ENCODE measurements around the gene SLC13A1. TPM values are rescaled to one million over a fixed set of nuclear protein-coding genes. Genes with fewer than 3 reads are reported as not detected.
A peak's percentile ranks its signal among the peaks of the same experiment; 100 is the strongest.
"Not testable (repeated sequence)": the region's sequence is repeated elsewhere in the genome, so short reads cannot be mapped to it uniquely, and the experiment has no call there.

The SLC13A1 gene
- polyA plus RNA-seq, 4 donors = 0.07 to 8.2 (median 0.22) TPM; not detected in 1

DNA sequence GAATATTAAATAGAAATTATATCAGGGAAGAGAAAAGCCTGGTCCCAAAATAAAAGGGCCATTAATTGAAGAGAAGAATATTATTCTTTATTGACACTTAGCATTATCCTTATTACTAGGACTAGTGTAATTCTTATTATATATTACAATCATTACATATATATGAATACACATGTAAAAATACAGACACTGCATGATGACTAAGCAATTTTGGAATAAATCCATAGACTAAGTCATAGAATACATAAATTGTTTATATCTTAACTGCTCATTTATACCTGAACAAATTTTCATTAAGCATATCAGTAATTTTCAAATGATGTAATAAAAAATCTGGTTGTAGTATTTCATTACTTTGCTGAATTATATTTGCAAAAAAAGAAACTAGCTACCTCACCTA, 29.7 kb upstream of the SLC13A1 start:
- peak; percentile 33 for FAIRE-seq
- no peaks in the 10 kb centered on the region for H3K4me1 ChIP-seq (ENCODE audit: control insufficient read depth in 3 of 3, insufficient read depth in 2 of 3, low read depth in 1 of 3, low read length in 2 of 3)
- no peak overlapping the region for H3K4me3 ChIP-seq (ENCODE audit: low read depth in 1 of 3, low read length in 3 of 3)

DNA sequence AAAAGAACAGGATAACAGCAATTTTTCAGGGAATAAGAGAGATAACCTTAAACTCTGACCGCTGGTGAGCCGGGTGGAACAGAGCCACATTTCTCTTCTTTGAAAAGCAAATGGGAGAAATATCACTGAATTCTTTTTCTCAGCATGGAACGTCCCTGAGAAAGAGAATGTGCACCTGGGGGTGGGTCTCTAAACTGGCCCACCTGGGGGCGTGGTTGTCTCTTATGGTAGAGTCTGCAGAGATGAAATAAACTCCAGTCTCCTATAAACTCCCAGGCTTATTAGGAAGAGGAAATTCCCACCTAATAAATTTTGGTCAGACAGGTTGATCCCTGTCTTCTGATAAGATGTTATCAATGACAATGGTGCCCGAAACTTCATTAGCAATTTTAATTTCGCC, 27.9 kb upstream of the SLC13A1 start:
- not testable (repeated sequence) for H3K4me1 ChIP-seq (ENCODE audit: control insufficient read depth in 3 of 3, insufficient read depth in 2 of 3, low read depth in 1 of 3, low read length in 2 of 3); H3K27ac ChIP-seq (ENCODE audit: low read depth in 1 of 3, low read length in 2 of 3); FAIRE-seq; H3K36me3 ChIP-seq (ENCODE audit: control insufficient read depth in 3 of 3, insufficient read depth in 2 of 3, low read depth in 1 of 3, low read length in 3 of 3); H3K4me3 ChIP-seq (ENCODE audit: low read depth in 1 of 3, low read length in 3 of 3); H3K9me3 ChIP-seq (ENCODE audit: control insufficient read depth in 2 of 2, insufficient read depth in 1 of 2, low read depth in 1 of 2, low read length in 1 of 2); H3K27me3 ChIP-seq (ENCODE audit: control insufficient read depth in 3 of 3, insufficient read depth in 3 of 3, low read length in 3 of 3); DNase-seq
- WGBS, 3 donors = 87 to 95% (median 89%) methylated on average over 6 of the region's 6 CpGs

More for the DNA sequence above, 29.7 kb upstream of the SLC13A1 start:
- H3K27me3 ChIP-seq (ENCODE audit: control insufficient read depth in 3 of 3, insufficient read depth in 3 of 3, low read length in 3 of 3) = no peaks in the 10 kb centered on the region
- H3K9me3 ChIP-seq (ENCODE audit: control insufficient read depth in 2 of 2, insufficient read depth in 1 of 2, low read depth in 1 of 2, low read length in 1 of 2) = peaks cover 0 to 3% of the 10 kb centered on the region in 2 donors
- no peaks in the 10 kb centered on the region for H3K36me3 ChIP-seq (ENCODE audit: control insufficient read depth in 3 of 3, insufficient read depth in 2 of 3, low read depth in 1 of 3, low read length in 3 of 3)
- H3K27ac ChIP-seq (ENCODE audit: low read depth in 1 of 3, low read length in 2 of 3) = no peak overlapping the region
- no peak for DNase-seq

DNA sequence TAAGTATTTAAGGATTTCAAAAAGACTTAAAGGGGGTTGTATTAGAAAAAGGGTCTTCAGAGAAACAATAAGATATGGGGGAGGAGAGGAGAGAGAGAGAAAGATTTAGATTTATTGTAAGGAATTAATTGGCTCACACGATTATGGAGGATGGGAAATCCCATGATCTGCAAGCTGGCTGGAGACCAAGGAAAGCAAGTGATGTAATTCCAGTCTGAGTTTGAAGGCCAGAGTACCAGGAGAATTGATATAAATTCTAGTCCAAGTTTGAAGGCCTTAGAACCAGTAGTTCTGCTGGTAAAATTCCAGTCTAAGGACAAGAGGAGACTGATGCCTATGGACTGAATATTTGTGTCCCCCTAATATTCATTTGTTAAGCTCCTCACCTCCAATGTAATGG, 20.6 kb upstream of the SLC13A1 start:
- Histone ChIP-seq H3K4me1 (ENCODE audit: control insufficient read depth in 3 of 3, insufficient read depth in 2 of 3, low read depth in 1 of 3, low read length in 2 of 3) (no peaks in the 10 kb centered on the region), H3K27ac (ENCODE audit: low read depth in 1 of 3, low read length in 2 of 3) (no peak overlapping the region), H3K27me3 (ENCODE audit: control insufficient read depth in 3 of 3, insufficient read depth in 3 of 3, low read length in 3 of 3) (no peaks in the 10 kb centered on the region), H3K4me3 (ENCODE audit: low read depth in 1 of 3, low read length in 3 of 3) (no peak overlapping the region), H3K36me3 (ENCODE audit: control insufficient read depth in 3 of 3, insufficient read depth in 2 of 3, low read depth in 1 of 3, low read length in 3 of 3) (no peaks in the 10 kb centered on the region), H3K9me3 (ENCODE audit: control insufficient read depth in 2 of 2, insufficient read depth in 1 of 2, low read depth in 1 of 2, low read length in 1 of 2) (peaks cover 0 to under 1% of the 10 kb centered on the region in 2 donors)
- FAIRE-seq (no peak), DNase-seq (no peak)
- WGBS, 3 donors = 40 to 52% (median 41%) methylated on average over 1 of the region's 1 CpG

DNA sequence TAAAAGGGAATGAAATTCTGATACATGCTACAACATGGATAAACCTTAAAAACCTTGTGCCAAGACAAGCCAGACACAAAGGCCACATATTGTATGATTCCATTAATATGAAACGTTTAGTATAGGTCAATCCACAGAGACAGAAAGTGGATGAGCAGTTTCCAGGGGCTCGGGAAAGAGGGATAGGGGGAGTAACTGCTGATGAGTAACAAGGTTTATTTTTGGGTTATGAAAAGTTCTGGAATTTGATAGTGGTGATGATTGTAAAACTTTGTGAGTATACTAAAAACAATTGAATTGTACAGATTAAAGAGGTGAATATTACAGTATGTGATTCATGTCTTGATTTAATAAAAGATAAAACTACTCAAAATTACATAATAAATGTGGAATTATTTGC, 19.1 kb upstream of the SLC13A1 start:
- FAIRE-seq (no peak), DNase-seq (no peak)
- 52 to 68% (median 65%) methylated on average over 2 of the region's 2 CpGs for WGBS, 3 donors
- H3K9me3 ChIP-seq (ENCODE audit: control insufficient read depth in 2 of 2, insufficient read depth in 1 of 2, low read depth in 1 of 2, low read length in 1 of 2) = peaks cover 0 to 6% of the 10 kb centered on the region in 2 donors
- no peaks in the 10 kb centered on the region for H3K27me3 ChIP-seq (ENCODE audit: control insufficient read depth in 3 of 3, insufficient read depth in 3 of 3, low read length in 3 of 3)
- no peak overlapping the region for H3K4me3 ChIP-seq (ENCODE audit: low read depth in 1 of 3, low read length in 3 of 3)
- no peaks in the 10 kb centered on the region for H3K4me1 ChIP-seq (ENCODE audit: control insufficient read depth in 3 of 3, insufficient read depth in 2 of 3, low read depth in 1 of 3, low read length in 2 of 3)
- no peak overlapping the region for H3K27ac ChIP-seq (ENCODE audit: low read depth in 1 of 3, low read length in 2 of 3)
- no peaks in the 10 kb centered on the region for H3K36me3 ChIP-seq (ENCODE audit: control insufficient read depth in 3 of 3, insufficient read depth in 2 of 3, low read depth in 1 of 3, low read length in 3 of 3)

DNA sequence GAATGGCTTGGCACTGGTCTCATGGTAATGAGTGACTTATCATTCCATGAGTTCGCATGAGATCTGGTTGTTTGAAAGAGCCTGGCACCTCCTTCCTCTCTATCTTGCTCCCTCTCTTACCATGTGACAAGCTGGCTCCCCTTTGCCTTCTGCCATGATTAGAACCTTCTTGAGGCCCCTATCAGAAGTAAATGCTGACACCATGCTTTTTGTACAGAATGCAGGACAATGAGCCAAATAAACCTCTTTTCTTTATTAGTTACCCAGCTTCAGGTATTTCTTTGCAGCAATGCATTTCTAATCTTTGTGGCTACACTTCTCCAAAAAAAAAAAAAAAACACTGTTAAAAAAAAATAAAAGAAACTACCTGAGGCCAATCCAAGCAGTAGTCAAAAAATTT, 17.1 kb upstream of the SLC13A1 start:
- H3K27ac ChIP-seq (ENCODE audit: low read depth in 1 of 3, low read length in 2 of 3) = no peak overlapping the region

DNA sequence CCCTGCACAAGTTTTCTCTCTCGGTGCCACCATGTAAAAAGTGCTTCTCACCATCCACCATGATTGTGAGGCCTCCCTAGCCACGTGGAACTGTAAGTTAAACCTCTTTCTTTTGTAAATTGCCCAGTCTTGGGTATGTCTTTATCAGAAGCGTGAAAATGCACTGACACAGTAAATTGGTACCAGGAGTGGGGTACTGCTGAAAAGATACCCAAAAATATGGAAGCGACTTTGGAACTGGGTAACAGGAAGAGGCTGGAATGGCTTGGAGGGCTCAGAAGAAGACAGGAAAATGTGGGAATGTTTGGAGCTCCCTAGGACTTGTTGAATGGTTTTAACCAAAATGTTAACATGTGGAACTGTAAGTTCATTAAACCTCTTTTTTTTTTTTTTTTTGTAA, 15.6 kb upstream of the SLC13A1 start:
- Histone ChIP-seq H3K36me3 (ENCODE audit: control insufficient read depth in 3 of 3, insufficient read depth in 2 of 3, low read depth in 1 of 3, low read length in 3 of 3) (no peaks in the 10 kb centered on the region), H3K27me3 (ENCODE audit: control insufficient read depth in 3 of 3, insufficient read depth in 3 of 3, low read length in 3 of 3) (no peaks in the 10 kb centered on the region), H3K4me1 (ENCODE audit: control insufficient read depth in 3 of 3, insufficient read depth in 2 of 3, low read depth in 1 of 3, low read length in 2 of 3) (peaks cover 0 to 2% (median 2%) of the 10 kb centered on the region in 3 donors), H3K27ac (ENCODE audit: low read depth in 1 of 3, low read length in 2 of 3) (no peak overlapping the region), H3K9me3 (ENCODE audit: control insufficient read depth in 2 of 2, insufficient read depth in 1 of 2, low read depth in 1 of 2, low read length in 1 of 2) (peaks cover 0 to 11% of the 10 kb centered on the region in 2 donors), H3K4me3 (ENCODE audit: low read depth in 1 of 3, low read length in 3 of 3) (no peak overlapping the region)
- WGBS, 3 donors = 81 to 88% (median 85%) methylated on average over 4 of the region's 4 CpGs
- FAIRE-seq = no peak
- DNase-seq = no peak

More for the DNA sequence above, 17.1 kb upstream of the SLC13A1 start:
- no peaks in the 10 kb centered on the region for H3K4me1 ChIP-seq (ENCODE audit: control insufficient read depth in 3 of 3, insufficient read depth in 2 of 3, low read depth in 1 of 3, low read length in 2 of 3)
- DNase-seq (no peak), FAIRE-seq (no peak)
- H3K36me3 ChIP-seq (ENCODE audit: control insufficient read depth in 3 of 3, insufficient read depth in 2 of 3, low read depth in 1 of 3, low read length in 3 of 3) = no peaks in the 10 kb centered on the region
- no peaks in the 10 kb centered on the region for H3K27me3 ChIP-seq (ENCODE audit: control insufficient read depth in 3 of 3, insufficient read depth in 3 of 3, low read length in 3 of 3)
- WGBS, 3 donors = 46 to 78% (median 73%) methylated on average over 1 of the region's 1 CpG
- peaks cover 0 to 8% of the 10 kb centered on the region in 2 donors for H3K9me3 ChIP-seq (ENCODE audit: control insufficient read depth in 2 of 2, insufficient read depth in 1 of 2, low read depth in 1 of 2, low read length in 1 of 2)
- no peak overlapping the region for H3K4me3 ChIP-seq (ENCODE audit: low read depth in 1 of 3, low read length in 3 of 3)

DNA sequence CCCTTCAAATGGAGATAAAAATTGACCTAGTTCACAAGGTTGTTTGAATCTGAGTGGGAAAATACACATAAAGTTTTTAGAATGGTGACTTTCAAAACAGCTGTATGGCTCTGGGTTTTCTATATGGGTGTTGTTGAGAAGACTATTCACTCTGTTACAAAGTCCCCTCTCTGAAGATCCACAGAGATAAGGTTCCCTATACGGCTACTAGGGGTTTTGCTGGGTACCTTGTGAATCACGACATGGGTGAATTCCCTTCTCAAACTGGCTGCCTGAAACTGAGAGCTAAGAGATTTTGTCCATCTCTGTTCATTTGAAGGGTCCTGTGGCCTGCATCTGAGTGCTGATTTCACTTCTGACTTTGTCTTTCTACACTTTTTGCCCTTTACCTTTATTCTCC, 11.8 kb upstream of the SLC13A1 start:
- Histone ChIP-seq H3K27me3 (ENCODE audit: control insufficient read depth in 3 of 3, insufficient read depth in 3 of 3, low read length in 3 of 3) (no peaks in the 10 kb centered on the region), H3K4me3 (ENCODE audit: low read depth in 1 of 3, low read length in 3 of 3) (no peak overlapping the region), H3K27ac (ENCODE audit: low read depth in 1 of 3, low read length in 2 of 3) (no peak overlapping the region), H3K4me1 (ENCODE audit: control insufficient read depth in 3 of 3, insufficient read depth in 2 of 3, low read depth in 1 of 3, low read length in 2 of 3) (peaks cover 0 to 17% (median 2%) of the 10 kb centered on the region in 3 donors), H3K9me3 (ENCODE audit: control insufficient read depth in 2 of 2, insufficient read depth in 1 of 2, low read depth in 1 of 2, low read length in 1 of 2) (peaks cover 0 to 11% of the 10 kb centered on the region in 2 donors), H3K36me3 (ENCODE audit: control insufficient read depth in 3 of 3, insufficient read depth in 2 of 3, low read depth in 1 of 3, low read length in 3 of 3) (no peaks in the 10 kb centered on the region)
- FAIRE-seq = no peak
- no peak for DNase-seq
- WGBS, 3 donors = 54 to 80% (median 64%) methylated on average over 2 of the region's 2 CpGs

DNA sequence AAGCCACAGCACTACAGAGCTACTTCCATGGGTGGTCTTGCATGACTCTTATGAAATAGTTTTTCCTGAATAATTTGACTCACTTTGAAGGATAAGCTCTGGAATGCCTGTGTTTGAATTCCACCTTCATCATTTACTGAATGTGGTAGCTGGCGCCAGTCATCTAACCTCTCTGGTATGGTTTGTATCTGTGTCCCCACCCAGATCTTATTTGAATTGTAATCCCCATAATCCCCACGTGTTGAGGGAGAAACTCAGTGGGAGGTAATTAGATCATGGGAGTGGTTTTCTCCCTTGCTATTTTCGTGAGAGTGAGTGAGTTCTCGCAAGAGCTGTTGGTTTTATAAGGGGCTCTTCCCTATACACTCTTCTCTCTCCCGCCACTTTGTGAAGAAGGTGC, 11.2 kb upstream of the SLC13A1 start:
- Histone ChIP-seq H3K27ac (ENCODE audit: low read depth in 1 of 3, low read length in 2 of 3) (no peak overlapping the region), H3K27me3 (ENCODE audit: control insufficient read depth in 3 of 3, insufficient read depth in 3 of 3, low read length in 3 of 3) (no peaks in the 10 kb centered on the region), H3K9me3 (ENCODE audit: control insufficient read depth in 2 of 2, insufficient read depth in 1 of 2, low read depth in 1 of 2, low read length in 1 of 2) (peaks cover 0 to 11% of the 10 kb centered on the region in 2 donors), H3K4me3 (ENCODE audit: low read depth in 1 of 3, low read length in 3 of 3) (no peak overlapping the region), H3K4me1 (ENCODE audit: control insufficient read depth in 3 of 3, insufficient read depth in 2 of 3, low read depth in 1 of 3, low read length in 2 of 3) (peaks cover 0 to 17% (median 2%) of the 10 kb centered on the region in 3 donors), H3K36me3 (ENCODE audit: control insufficient read depth in 3 of 3, insufficient read depth in 2 of 3, low read depth in 1 of 3, low read length in 3 of 3) (no peaks in the 10 kb centered on the region)
- WGBS, 3 donors = 72 to 74% (median 73%) methylated on average over 5 of the region's 5 CpGs
- FAIRE-seq (no peak), DNase-seq (no peak)

DNA sequence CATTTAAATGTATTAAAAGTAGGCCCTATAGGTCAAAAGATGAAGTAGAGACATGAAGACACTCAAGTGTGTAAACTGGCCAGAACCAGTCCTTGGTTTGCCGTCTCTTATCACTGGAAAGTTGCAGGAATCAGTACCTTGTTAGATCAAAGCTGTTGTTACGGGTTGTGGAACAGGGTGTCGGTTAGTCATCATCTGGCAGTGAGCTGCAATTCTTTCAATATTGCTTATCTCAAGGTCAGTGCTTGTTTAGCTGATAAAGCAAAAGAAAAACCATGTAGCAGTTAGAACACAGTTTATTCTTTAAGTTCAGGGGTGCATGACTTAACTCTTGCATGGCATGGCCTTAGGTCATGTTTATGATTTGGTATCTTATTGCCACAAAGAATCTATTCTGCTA, 10.0 kb upstream of the SLC13A1 start:
- peak overlapping the region in 1 of 3 donors; percentile 39 for H3K27ac ChIP-seq (ENCODE audit: low read depth in 1 of 3, low read length in 2 of 3)
- peaks cover 0 to 5% of the 10 kb centered on the region in 2 donors for H3K9me3 ChIP-seq (ENCODE audit: control insufficient read depth in 2 of 2, insufficient read depth in 1 of 2, low read depth in 1 of 2, low read length in 1 of 2)
- H3K4me3 ChIP-seq (ENCODE audit: low read depth in 1 of 3, low read length in 3 of 3) = no peak overlapping the region
- peaks cover 0 to 17% (median 2%) of the 10 kb centered on the region in 3 donors for H3K4me1 ChIP-seq (ENCODE audit: control insufficient read depth in 3 of 3, insufficient read depth in 2 of 3, low read depth in 1 of 3, low read length in 2 of 3)
- WGBS, 3 donors = 18 to 52% (median 26%) methylated on average over 3 of the region's 3 CpGs
- no peaks in the 10 kb centered on the region for H3K36me3 ChIP-seq (ENCODE audit: control insufficient read depth in 3 of 3, insufficient read depth in 2 of 3, low read depth in 1 of 3, low read length in 3 of 3)
- DNase-seq (peak; percentile 84 to 91), FAIRE-seq (no peak)
- H3K27me3 ChIP-seq (ENCODE audit: control insufficient read depth in 3 of 3, insufficient read depth in 3 of 3, low read length in 3 of 3) = no peaks in the 10 kb centered on the region
